SK-N-SH (cell line): Measurements from ENCODE around the gene UNC5B. TPM values are rescaled to one million over a fixed set of nuclear protein-coding genes. Genes with fewer than 3 reads are reported as not detected.

Experiments
- CTCF ChIA-PET: fragments of 300-600, 350-600 bp; formaldehyde crosslinking; extraction: SDS; loops from one replicate; lab custom pipeline; 2021; lab: Yijun Ruan, JAX
- POLR2A ChIA-PET: fragments of 350-600 bp; sonication (Branson Sonifier 250); formaldehyde crosslinking; extraction: SDS; loops from one replicate; lab custom pipeline; 2020; ENCODE audit warnings: antibody characterized with exemption, inconsistent platforms; lab: Yijun Ruan, JAX
- DNase-seq: peaks from one replicate; pipeline ENCODE4 v3.0.0; 2012
- H2AFZ ChIP-seq: fragments of 200-600 bp; sonication (generic); 2 replicates; pipeline ENCODE4 v1.8.1; 2016; ENCODE audit warnings: antibody characterized with exemption, mild to moderate bottlenecking, low read depth
- H3F3A ChIP-seq: fragments of 200-600 bp; sonication (generic); replicated peaks from 2 replicates; pipeline ENCODE3; 2016; ENCODE audit warnings: antibody characterized with exemption, mild to moderate bottlenecking; ENCODE audit not compliant: insufficient read depth
- H3K27ac ChIP-seq, 2 experiments: fragments of 200-500 bp in 1 of 2; fragments of 200-600 bp in 1 of 2; sonication (Bioruptor generic) in 1 of 2; sonication (generic), shearing (Covaris generic) in 1 of 2; 2 replicates each; pipeline versions ENCODE4 v1.5.1 to v1.6.1; 2014 to 2016; ENCODE audit warnings: low read depth in 2 of 2, inconsistent platforms in 1 of 2, low read length in 1 of 2, mild to moderate bottlenecking in 1 of 2, mixed read lengths in 1 of 2
- H3K27me3 ChIP-seq: fragments of 200-600 bp; sonication (generic), shearing (Covaris generic); 2 replicates; pipeline ENCODE4 v1.6.1; 2016; ENCODE audit warnings: mixed run types; ENCODE audit not compliant: insufficient read depth
- H3K36me3 ChIP-seq, 2 experiments: fragments of 200-500 bp in 1 of 2; fragments of 200-600 bp in 1 of 2; sonication (Bioruptor generic) in 1 of 2; sonication (generic) in 1 of 2; replicated peaks in 1 of 2; 2 replicates each; pipeline versions ENCODE3 to v1.5.1; 2014 to 2016; ENCODE audit warnings: low read length in 1 of 2, mild to moderate bottlenecking in 1 of 2; ENCODE audit not compliant: insufficient read depth in 2 of 2, control insufficient read depth in 1 of 2
- H3K4me1 ChIP-seq, 2 experiments: fragments of 200-500 bp in 1 of 2; fragments of 200-600 bp in 1 of 2; sonication (Bioruptor generic) in 1 of 2; sonication (generic), shearing (Covaris generic) in 1 of 2; 2 replicates each; pipeline versions ENCODE4 v1.5.1 to v1.6.1; 2014 to 2016; ENCODE audit warnings: low read depth in 1 of 2, low read length in 1 of 2, mixed run types in 1 of 2; ENCODE audit not compliant: insufficient read depth in 2 of 2, control insufficient read depth in 1 of 2
- H3K4me2 ChIP-seq: fragments of 200-600 bp; sonication (generic), shearing (Covaris generic); 2 replicates; pipeline ENCODE4 v1.6.1; 2017; ENCODE audit warnings: mixed run types
- H3K4me3 ChIP-seq, 2 experiments: fragments of 200-500 bp in 1 of 2; fragments of 200-600 bp in 1 of 2; sonication (Bioruptor generic) in 1 of 2; sonication (generic), shearing (Covaris generic) in 1 of 2; 2 replicates each; pipeline versions ENCODE4 v1.5.1 to v1.8.1; 2014 to 2016; ENCODE audit warnings: low read depth in 2 of 2, inconsistent platforms in 1 of 2, low read length in 1 of 2, mild to moderate bottlenecking in 1 of 2, mixed read lengths in 1 of 2, moderate library complexity in 1 of 2
- H3K79me2 ChIP-seq: fragments of 200-600 bp; sonication (generic); 2 replicates; pipeline ENCODE4 v1.8.1; 2017; ENCODE audit warnings: mild to moderate bottlenecking; ENCODE audit not compliant: insufficient read depth
- H3K9ac ChIP-seq: fragments of 200-600 bp; sonication (generic); 2 replicates; pipeline ENCODE4 v1.6.1; 2017; ENCODE audit warnings: mixed run types
- H3K9me2 ChIP-seq: fragments of 200-600 bp; sonication (generic); 2 replicates; pipeline ENCODE4 v1.6.1; 2017; ENCODE audit warnings: mixed run types
- H3K9me3 ChIP-seq: fragments of 200-600 bp; sonication (generic); 2 replicates; pipeline ENCODE4 v1.6.1; 2017; ENCODE audit warnings: mixed run types, mild to moderate bottlenecking, moderate library complexity
- H4K20me1 ChIP-seq: fragments of 200-600 bp; sonication (generic); 2 replicates; pipeline ENCODE4 v1.6.1; 2017; ENCODE audit warnings: mild to moderate bottlenecking, mixed run types; ENCODE audit not compliant: insufficient read depth
- CHD2 ChIP-seq: fragments of 150-350 bp; IDR thresholded peaks from 2 replicates; pipeline ENCODE4 v1.6.1; 2018; ENCODE audit warnings: low read length; ENCODE audit not compliant: partially characterized antibody
- CTCF ChIP-seq: fragments of 200-600 bp; sonication (generic); IDR thresholded peaks from 2 replicates; pipeline ENCODE4 v1.6.1; 2017; ENCODE audit warnings: antibody characterized with exemption, mild to moderate bottlenecking, moderate library complexity
- ELF1 ChIP-seq: IDR thresholded peaks from 2 replicates; pipeline ENCODE4 v1.4.0; 2012
- EP300 ChIP-seq, 2 experiments: IDR thresholded peaks; 2 replicates each; pipeline versions ENCODE4 v1.4.0 to v1.6.1; 2012; ENCODE audit warnings: borderline replicate concordance in 1 of 2, low read depth in 1 of 2, low read length in 1 of 2
- EZH2phosphoT487 ChIP-seq: fragments of 200-600 bp; sonication (generic); IDR thresholded peaks from 2 replicates; pipeline ENCODE4 v1.6.1; 2017; ENCODE audit warnings: low read depth, mixed run types, mild to moderate bottlenecking, antibody characterized with exemption, moderate library complexity, borderline replicate concordance
- FOXJ3 ChIP-seq: sonication (generic); formaldehyde crosslinking; IDR thresholded peaks from 2 replicates; pipeline ENCODE4 v1.5.1; 2020; ENCODE audit warnings: mild to moderate bottlenecking, missing genetic modification reagents
- GATA2 ChIP-seq: sonication (generic); formaldehyde crosslinking; IDR thresholded peaks from 2 replicates; pipeline ENCODE4 v1.5.0; 2020; ENCODE audit warnings: mild to moderate bottlenecking, missing genetic modification reagents
- MAX ChIP-seq: IDR thresholded peaks from 2 replicates; pipeline ENCODE4 v1.4.0; 2012; ENCODE audit warnings: low read depth
- MEF2A ChIP-seq: IDR thresholded peaks from 2 replicates; pipeline ENCODE4 v1.4.0; 2012; ENCODE audit warnings: low read depth, borderline replicate concordance
- PBX3 ChIP-seq: IDR thresholded peaks from 2 replicates; pipeline ENCODE4; 2012
- POLR2AphosphoS5 ChIP-seq: IDR thresholded peaks from 2 replicates; pipeline ENCODE4 v1.6.1; 2012; ENCODE audit warnings: low read depth, low read length
- RAD21 ChIP-seq: IDR thresholded peaks from 2 replicates; pipeline ENCODE4 v1.6.1; 2012; ENCODE audit warnings: mild to moderate bottlenecking, low read length
- REST ChIP-seq: IDR thresholded peaks from 2 replicates; pipeline ENCODE4 v1.6.1; 2012; ENCODE audit warnings: mild to moderate bottlenecking, low read depth, low read length, moderate library complexity
- SIN3A ChIP-seq: IDR thresholded peaks from 2 replicates; pipeline ENCODE4 v1.6.1; 2012; ENCODE audit warnings: low read depth, mild to moderate bottlenecking, low read length, moderate library complexity, borderline replicate concordance
- SMC3 ChIP-seq: IDR thresholded peaks from 2 replicates; pipeline ENCODE4 v1.6.1; 2012; ENCODE audit warnings: low read depth, low read length, improper control_type of control experiment
- TAF1 ChIP-seq: IDR thresholded peaks from 2 replicates; pipeline ENCODE4 v1.6.1; 2012; ENCODE audit warnings: low read depth, mild to moderate bottlenecking, low read length, moderate library complexity, borderline replicate concordance
- TCF12 ChIP-seq: IDR thresholded peaks from 2 replicates; pipeline ENCODE4 v1.4.0; 2012
- TEAD4 ChIP-seq: IDR thresholded peaks from 2 replicates; pipeline ENCODE4 v1.4.0; 2012; ENCODE audit warnings: mild to moderate bottlenecking, borderline replicate concordance; ENCODE audit not compliant: insufficient read depth
- USF2 ChIP-seq: fragments of 150-350 bp; IDR thresholded peaks from 2 replicates; pipeline ENCODE4 v1.6.1; 2017; ENCODE audit warnings: antibody characterized with exemption, low read length, low read depth, borderline replicate concordance
- WGBS: methylation state at CpG from one replicate; pipeline ENCODE4 v1.1.6; 2017; ENCODE audit warnings: low lambda C conversion rate; 5-methylcytosine and 5-hydroxymethylcytosine counted together
- polyA plus RNA-seq, 3 experiments: library from polyadenylated mRNA; depleted of rRNA; stranded (reverse); fragments of >200 nt; gene quantifications; 2 replicates each; pipeline ENCODE4 v1.2.3, GENCODE V29; 2012

UNC5B gene
- polyA plus RNA-seq, 1 of the 3 experiments (the other 2 are of a cell fraction) = 13.8 TPM

GRCh38 chr10:71266918-71267442, 54.6 kb downstream of the UNC5B start:
- no peaks in the 10 kb centered on the region for H3K27me3 ChIP-seq
- peak overlapping the region; percentile 15; the same call in 1 of the 2 replicates for H3K9ac ChIP-seq
- H2AFZ ChIP-seq = no peak overlapping the region
- H3K79me2 ChIP-seq = peaks cover 81% of the 10 kb centered on the region
- 74% methylated on average over 8 of the region's 8 CpGs for WGBS
- H3K4me2 ChIP-seq = 0 out of 2 replicates have a peak overlapping the region, but pooled peaks have one; percentile 37
- no peak overlapping the region for H3K4me3 ChIP-seq
- no peak for TF ChIP-seq FOXJ3 (CRISPR knock-in tag)
- TF ChIP-seq USF2 = no peak
- no peak for TF ChIP-seq CHD2
- TF ChIP-seq GATA2 (CRISPR knock-in tag) = no peak
- no peak for TF ChIP-seq RAD21
- no peak for TF ChIP-seq SIN3A
- TF ChIP-seq EZH2phosphoT487 = no peak
- TF ChIP-seq PBX3 = no peak
- TF ChIP-seq ELF1 = no peak
- no peak for TF ChIP-seq CTCF
- TF ChIP-seq TAF1 = no peak
- TF ChIP-seq TEAD4 = no peak
- no peak for TF ChIP-seq POLR2AphosphoS5
- no peak for TF ChIP-seq MEF2A
- no peak for TF ChIP-seq EP300 (IDR thresholded peaks at IDR 0.05; ENCODE audit: borderline replicate concordance in 1 of 2, low read depth in 1 of 2, low read length in 1 of 2)
- no peak for TF ChIP-seq SMC3
- TF ChIP-seq TCF12 = no peak
- TF ChIP-seq REST = no peak
- no peak for TF ChIP-seq MAX
- POLR2A ChIA-PET = interaction anchor here (0.9 to 5.8 kb wide), 7 partner anchors 11 to 52 kb away, joined by 3 to 39 read pairs (median 5); no protein-coding TSS in a partner anchor
- H4K20me1 ChIP-seq = peaks cover 39% of the 10 kb centered on the region; the same call in 1 of the 2 replicates
- no peak for DNase-seq
- H3K9me3 ChIP-seq = no peaks in the 10 kb centered on the region
- H3K27ac ChIP-seq = peak overlapping the region; percentile 56 to 94
- CTCF ChIA-PET = interaction anchor here (0.7 to 10.4 kb wide), 10 partner anchors 10 to 364 kb away, joined by 3 to 139 read pairs (median 10); partner anchors contain the start of gene UNC5B
- H3K9me2 ChIP-seq = no peaks in the 10 kb centered on the region
- peaks cover 49 to 95% of the 10 kb centered on the region in 2 experiments for H3K4me1 ChIP-seq
- peaks cover 33% of the 10 kb centered on the region for H3F3A ChIP-seq
- no peaks in the 10 kb centered on the region for H3K36me3 ChIP-seq
